Adipocyte (in vitro differentiated cells): ENCODE data around the gene RIMKLB.

Experiments
- DNase-seq: peaks from one replicate; pipeline ENCODE4 v3.0.0-alpha.2; 2015; ENCODE audit warnings: low read depth
- H3K27me3 ChIP-seq: replicated peaks from 2 replicates; pipeline ENCODE4 v1.7.0; 2013; ENCODE audit warnings: mild to moderate bottlenecking, low read length, moderate library complexity; ENCODE audit not compliant: control insufficient read depth, insufficient read depth
- H3K36me3 ChIP-seq: 2 replicates; pipeline ENCODE4 v1.7.0; 2013; ENCODE audit warnings: low read length, mild to moderate bottlenecking, moderate library complexity; ENCODE audit not compliant: control insufficient read depth, insufficient read depth, severe bottlenecking
- H3K4me1 ChIP-seq: 2 replicates; pipeline ENCODE4 v1.7.0; 2013; ENCODE audit warnings: mild to moderate bottlenecking, low read length, moderate library complexity; ENCODE audit not compliant: control insufficient read depth, insufficient read depth
- H3K4me3 ChIP-seq: 2 replicates; pipeline ENCODE4 v1.7.0; 2013; ENCODE audit warnings: mild to moderate bottlenecking, low read length, moderate library complexity
- H3K9ac ChIP-seq: 2 replicates; pipeline ENCODE4 v1.7.0; 2013; ENCODE audit warnings: mild to moderate bottlenecking, low read length, moderate library complexity
- H3K9me3 ChIP-seq: 2 replicates; pipeline ENCODE4 v1.7.0; 2013; ENCODE audit warnings: mild to moderate bottlenecking, low read length, moderate library complexity; ENCODE audit not compliant: control insufficient read depth

The RIMKLB gene

GRCh38 chr12:8697476-8698131 lies at the start of gene RIMKLB:
TSS of gene RIMKLB (plus strand) at chr12:8697991. CDS start at chr12:8713867, 15,876 bp downstream.
- H3K9ac ChIP-seq, result peak within 1 kb of the TSS; percentile 91
- peak within 1 kb of the TSS; percentile 94 for H3K4me3 ChIP-seq
- no peaks in the 10 kb centered on the region for H3K9me3 ChIP-seq
- peaks cover 38% of the 10 kb centered on the region for H3K4me1 ChIP-seq
- no peaks in the 10 kb centered on the region for H3K36me3 ChIP-seq
- DNase-seq, result peak; percentile 93
- H3K27me3 ChIP-seq, result no peaks in the 10 kb centered on the region

GRCh38 chr12:8648576-8649205 lies 49.1 kb upstream of the RIMKLB start:
- Histone ChIP-seq H3K36me3 (peaks cover 82% of the 10 kb centered on the region), H3K9me3 (no peaks in the 10 kb centered on the region), H3K9ac (no peak overlapping the region), H3K4me1 (no peaks in the 10 kb centered on the region), H3K27me3 (no peaks in the 10 kb centered on the region), H3K4me3 (no peak overlapping the region)
- no peak for DNase-seq

- peak overlapping the region; percentile 2 for H3K9ac ChIP-seq
- peaks cover 30% of the 10 kb centered on the region for H3K4me1 ChIP-seq
- no peaks in the 10 kb centered on the region for H3K9me3 ChIP-seq
- H3K27me3 ChIP-seq, result no peaks in the 10 kb centered on the region
- H3K36me3 ChIP-seq, result peaks cover 44% of the 10 kb centered on the region
- no peak overlapping the region for H3K4me3 ChIP-seq
- no peak for DNase-seq
Measured at GRCh38 chr12:8655421-8655820, 42.4 kb upstream of the RIMKLB start.

GRCh38 chr12:8658346-8658745 lies 39.4 kb upstream of the RIMKLB start:
- no peaks in the 10 kb centered on the region for H3K27me3 ChIP-seq
- DNase-seq, result peak; percentile 65
- H3K9ac ChIP-seq, result peak overlapping the region; percentile 93
- H3K36me3 ChIP-seq, result peaks cover 19% of the 10 kb centered on the region
- H3K9me3 ChIP-seq, result no peaks in the 10 kb centered on the region
- H3K4me1 ChIP-seq, result peaks cover 54% of the 10 kb centered on the region
- H3K4me3 ChIP-seq, result peak overlapping the region; percentile 82

GRCh38 chr12:8661016-8661415 lies 36.8 kb upstream of the RIMKLB start:
- no peak for DNase-seq
- H3K4me1 ChIP-seq, result peaks cover 78% of the 10 kb centered on the region
- H3K27me3 ChIP-seq, result no peaks in the 10 kb centered on the region
- H3K9me3 ChIP-seq, result no peaks in the 10 kb centered on the region
- peak overlapping the region; percentile 82 for H3K4me3 ChIP-seq
- peak overlapping the region; percentile 93 for H3K9ac ChIP-seq
- no peaks in the 10 kb centered on the region for H3K36me3 ChIP-seq

GRCh38 chr12:8661751-8662150 lies 36.0 kb upstream of the RIMKLB start:
- Histone ChIP-seq H3K9me3 (no peaks in the 10 kb centered on the region), H3K4me1 (peaks cover 81% of the 10 kb centered on the region), H3K36me3 (no peaks in the 10 kb centered on the region), H3K4me3 (peak overlapping the region; percentile 82), H3K27me3 (no peaks in the 10 kb centered on the region), H3K9ac (peak overlapping the region; percentile 93)
- DNase-seq, result no peak

GRCh38 chr12:8662593-8662992 lies 35.2 kb upstream of the RIMKLB start, which contains the start of gene MFAP5:
TSS of gene MFAP5 (minus strand) at chr12:8662826. CDS start at chr12:8662104, 722 bp downstream.
- H3K9me3 ChIP-seq, result no peaks in the 10 kb centered on the region
- peaks cover 81% of the 10 kb centered on the region for H3K4me1 ChIP-seq
- H3K36me3 ChIP-seq, result no peaks in the 10 kb centered on the region
- DNase-seq, result peak; percentile 42
- peak within 1 kb of the TSS; percentile 93 for H3K9ac ChIP-seq
- H3K4me3 ChIP-seq, result peak within 1 kb of the TSS; percentile 82
- no peaks in the 10 kb centered on the region for H3K27me3 ChIP-seq

- Histone ChIP-seq H3K9me3 (no peaks in the 10 kb centered on the region), H3K4me3 (peak overlapping the region; percentile 82), H3K36me3 (no peaks in the 10 kb centered on the region), H3K9ac (peak overlapping the region; percentile 93), H3K27me3 (no peaks in the 10 kb centered on the region), H3K4me1 (peaks cover 64% of the 10 kb centered on the region)
- no peak for DNase-seq
Measured at GRCh38 chr12:8664228-8664913, 33.4 kb upstream of the RIMKLB start.

GRCh38 chr12:8665759-8666158 lies 32.0 kb upstream of the RIMKLB start:
- no peaks in the 10 kb centered on the region for H3K36me3 ChIP-seq
- no peaks in the 10 kb centered on the region for H3K27me3 ChIP-seq
- no peaks in the 10 kb centered on the region for H3K9me3 ChIP-seq
- peaks cover 53% of the 10 kb centered on the region for H3K4me1 ChIP-seq
- peak overlapping the region; percentile 93 for H3K9ac ChIP-seq
- peak; percentile 40 for DNase-seq
- no peak overlapping the region for H3K4me3 ChIP-seq

GRCh38 chr12:8667270-8667669 lies 30.5 kb upstream of the RIMKLB start:
- Histone ChIP-seq H3K9ac (no peak overlapping the region), H3K36me3 (no peaks in the 10 kb centered on the region), H3K27me3 (no peaks in the 10 kb centered on the region), H3K4me1 (peaks cover 43% of the 10 kb centered on the region), H3K9me3 (no peaks in the 10 kb centered on the region), H3K4me3 (no peak overlapping the region)
- DNase-seq, result no peak

GRCh38 chr12:8668441-8668840 lies 29.4 kb upstream of the RIMKLB start:
- no peaks in the 10 kb centered on the region for H3K36me3 ChIP-seq

More at GRCh38 chr12:8668441-8668840, 29.4 kb upstream of the RIMKLB start:
- H3K9me3 ChIP-seq, result no peaks in the 10 kb centered on the region
- H3K27me3 ChIP-seq, result no peaks in the 10 kb centered on the region
- H3K4me1 ChIP-seq, result peaks cover 32% of the 10 kb centered on the region
- no peak for DNase-seq
- no peak overlapping the region for H3K4me3 ChIP-seq
- H3K9ac ChIP-seq, result no peak overlapping the region
